GM19238 (cell line): ENCODE measurements around the gene DENND1A.
"Not testable (repeated sequence)": the region's sequence is repeated elsewhere in the genome, so short reads cannot be mapped to it uniquely, and the experiment has no call there.

Experiments used
- DNase-seq: peaks from one replicate; pipeline ENCODE4 v3.0.0; 2011; ENCODE audit warnings: low spot score; ENCODE audit not compliant: insufficient read length

DENND1A gene

GRCh38 chr9:123823194-123823947 is 106.6 kb downstream of the DENND1A start:
- DNase-seq = no peak

- no peak for DNase-seq
Observed at GRCh38 chr9:123821619-123822018, 108.3 kb downstream of the DENND1A start.

- DNase-seq = no peak
Observed at GRCh38 chr9:123820139-123820538, 109.8 kb downstream of the DENND1A start.

- DNase-seq = no peak
Observed at GRCh38 chr9:123816817-123817472, 113.0 kb downstream of the DENND1A start.

GRCh38 chr9:123815856-123816255 is 114.1 kb downstream of the DENND1A start:
- DNase-seq = not testable (repeated sequence)

GRCh38 chr9:123814496-123814895 is 115.4 kb downstream of the DENND1A start:
- no peak for DNase-seq

- no peak for DNase-seq
Observed at GRCh38 chr9:123812984-123813383, 116.9 kb downstream of the DENND1A start.

GRCh38 chr9:123807251-123807650 is 122.7 kb downstream of the DENND1A start:
- no peak for DNase-seq

GRCh38 chr9:123806829-123807228 is 123.1 kb downstream of the DENND1A start:
- no peak for DNase-seq

GRCh38 chr9:123798195-123798594 is 131.7 kb downstream of the DENND1A start:
- DNase-seq = no peak

GRCh38 chr9:123796618-123797484 is 133.1 kb downstream of the DENND1A start:
- DNase-seq = no peak

- DNase-seq = no peak
Observed at GRCh38 chr9:123796094-123796493, 133.8 kb downstream of the DENND1A start.

- no peak for DNase-seq
Observed at GRCh38 chr9:123795336-123795735, 134.6 kb downstream of the DENND1A start.

GRCh38 chr9:123792501-123792900 is 137.4 kb downstream of the DENND1A start:
- DNase-seq = no peak

- no peak for DNase-seq
Observed at GRCh38 chr9:123789554-123790292, 140.2 kb downstream of the DENND1A start.

GRCh38 chr9:123787416-123787815 is 142.5 kb downstream of the DENND1A start:
- no peak for DNase-seq

GRCh38 chr9:123784518-123784917 is 145.4 kb downstream of the DENND1A start:
- DNase-seq = no peak

GRCh38 chr9:123778232-123778902 is 151.6 kb downstream of the DENND1A start:
- no peak for DNase-seq

- no peak for DNase-seq
Observed at GRCh38 chr9:123776708-123777537, 153.0 kb downstream of the DENND1A start.
